HG03135 (cell line): ENCODE results near the gene CUBN.

Experiments used
- ATAC-seq: cut with Tn5 transposase; IDR thresholded peaks from one replicate; pipeline ENCODE4 v1.9.1; 2021; ENCODE audit warnings: mild to moderate bottlenecking, moderate library complexity; ENCODE audit not compliant: unreplicated experiment

CUBN gene

GRCh38 chr10:17109475-17110207, 20.0 kb downstream of the CUBN start:
- ATAC-seq = no peak

- no peak for ATAC-seq
Measured at GRCh38 chr10:17109046-17109445, 20.6 kb downstream of the CUBN start.

- no peak for ATAC-seq
Measured at GRCh38 chr10:17106991-17107390, 22.6 kb downstream of the CUBN start.

- no peak for ATAC-seq
Measured at GRCh38 chr10:17101910-17102266, 27.7 kb downstream of the CUBN start.

GRCh38 chr10:17101257-17101909, 28.2 kb downstream of the CUBN start:
- ATAC-seq = no peak

- ATAC-seq = no peak
Measured at GRCh38 chr10:17100586-17100985, 29.0 kb downstream of the CUBN start.

- no peak for ATAC-seq
Measured at GRCh38 chr10:17098012-17098411, 31.6 kb downstream of the CUBN start.

GRCh38 chr10:17094844-17095243, 34.8 kb downstream of the CUBN start:
- no peak for ATAC-seq

- no peak for ATAC-seq
Measured at GRCh38 chr10:17092986-17093803, 36.4 kb downstream of the CUBN start.

GRCh38 chr10:17092216-17092944, 37.2 kb downstream of the CUBN start:
- no peak for ATAC-seq

- no peak for ATAC-seq
Measured at GRCh38 chr10:17088118-17088806, 41.3 kb downstream of the CUBN start.

- ATAC-seq = no peak
Measured at GRCh38 chr10:17086865-17087367, 42.7 kb downstream of the CUBN start.

- ATAC-seq = no peak
Measured at GRCh38 chr10:17085011-17085725, 44.4 kb downstream of the CUBN start.

GRCh38 chr10:17084258-17084657, 45.4 kb downstream of the CUBN start:
- ATAC-seq = no peak

GRCh38 chr10:17081431-17081830, 48.2 kb downstream of the CUBN start:
- ATAC-seq = no peak

GRCh38 chr10:17077890-17078289, 51.7 kb downstream of the CUBN start:
- no peak for ATAC-seq

GRCh38 chr10:17077346-17077781, 52.2 kb downstream of the CUBN start:
- ATAC-seq = no peak

- ATAC-seq = no peak
Measured at GRCh38 chr10:17076626-17077345, 52.8 kb downstream of the CUBN start.
